G401.6 (cell line): ENCODE data around the gene ATP5IF1.

Experiments
- FAIRE-seq: peaks from 2 replicates; lab custom pipeline; 2012; peaks lifted over from hg19 to GRCh38; lab: Jason Lieb, UNC

ATP5IF1 gene

DNA sequence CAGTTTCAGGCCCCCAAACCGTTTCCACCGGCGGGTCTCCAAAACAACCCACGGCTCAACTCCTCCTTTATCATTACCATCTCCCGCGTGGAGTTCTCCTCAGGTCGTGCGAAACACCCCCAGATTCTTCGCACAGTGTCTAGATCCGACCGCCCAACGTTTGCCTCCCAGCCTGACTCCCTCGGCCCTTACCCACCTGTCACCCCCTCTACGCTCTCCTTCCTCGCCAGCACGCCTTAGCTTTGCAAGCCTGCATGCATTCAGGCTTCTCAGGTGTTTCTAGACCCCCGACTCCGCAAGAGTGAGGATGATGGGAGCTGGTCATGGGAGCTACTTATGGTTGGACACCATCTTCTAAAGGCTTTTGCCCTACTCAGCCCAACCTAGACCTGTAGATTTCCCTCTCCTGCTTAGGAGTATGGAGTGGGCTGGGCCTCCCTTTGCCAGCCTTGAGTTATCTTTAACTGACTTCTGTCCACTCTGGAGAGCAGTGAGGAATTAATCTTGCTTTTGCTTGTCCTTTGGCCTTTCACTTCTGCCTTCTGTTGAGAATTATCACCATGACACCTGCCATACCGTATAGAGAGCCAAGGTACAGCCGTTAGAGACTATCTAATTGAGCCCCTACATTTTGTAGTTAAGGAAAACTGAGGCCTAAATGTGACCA is 865 bp downstream of the ATP5IF1 start:
- FAIRE-seq: no peak

DNA sequence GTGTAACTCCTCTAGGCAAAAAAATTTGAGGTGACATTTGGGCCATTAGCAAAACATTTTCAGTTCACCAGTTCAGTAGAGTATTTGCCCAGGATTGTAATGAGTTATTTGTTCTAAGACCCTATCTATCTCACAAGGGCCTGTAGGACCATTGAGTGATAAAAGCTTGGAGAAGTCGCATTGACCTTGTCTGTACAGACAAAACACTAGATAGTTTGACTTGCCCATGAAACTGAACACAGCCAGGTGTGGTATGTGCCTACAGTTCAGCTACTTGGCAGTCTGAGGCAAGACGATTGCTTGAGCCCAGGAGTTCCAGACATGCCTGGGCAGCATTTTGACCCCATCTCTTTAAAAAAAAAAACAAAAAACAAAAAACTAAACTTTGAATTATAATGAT is 3.1 kb downstream of the ATP5IF1 start:
- no peak for FAIRE-seq

DNA sequence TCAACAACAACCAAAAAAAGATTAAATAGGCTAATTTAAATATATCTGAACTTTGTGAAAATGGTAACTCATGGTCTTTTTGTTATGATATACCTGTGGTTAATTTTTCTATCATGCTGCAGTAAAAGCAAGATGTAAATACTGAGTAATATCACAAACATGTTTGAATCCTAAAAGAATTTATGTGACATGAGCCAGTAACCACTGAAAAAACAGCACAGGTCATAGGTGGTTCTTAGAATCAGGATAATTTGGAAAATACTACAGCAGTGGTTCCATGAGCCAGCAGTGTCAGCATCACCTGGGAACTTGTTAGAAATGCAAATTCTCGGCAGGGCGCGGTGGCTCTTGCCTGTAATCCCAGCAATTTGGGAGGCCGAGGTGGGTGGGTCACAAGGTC is 4.1 kb downstream of the ATP5IF1 start:
- FAIRE-seq: no peak

DNA sequence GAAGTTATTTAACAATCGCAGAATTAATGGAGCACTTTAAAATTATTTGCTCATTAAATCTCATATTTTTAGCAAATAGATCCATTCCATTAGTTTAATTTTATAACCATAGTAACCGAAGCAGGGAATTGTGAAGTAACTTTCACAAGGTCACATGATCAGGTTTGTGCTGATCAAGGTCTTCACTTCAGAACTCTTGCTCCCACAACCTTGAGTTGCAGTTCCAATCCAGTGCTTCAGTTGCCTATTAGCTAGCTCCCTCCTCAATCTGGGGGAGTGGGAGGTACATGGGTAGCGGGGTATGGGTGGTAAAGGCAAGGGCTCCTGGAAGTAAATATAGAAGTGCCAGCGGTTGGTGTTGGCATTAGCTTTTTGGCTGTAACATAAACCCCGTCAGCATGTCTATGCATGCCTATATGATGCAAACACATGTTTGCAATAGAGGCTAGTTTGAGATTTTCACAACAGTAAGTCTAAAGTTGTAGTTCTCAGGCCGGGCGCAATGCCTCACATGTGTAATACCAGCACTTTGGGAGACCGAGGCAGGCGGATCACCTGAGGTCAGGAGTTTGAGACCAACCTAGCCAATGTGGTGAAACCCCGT is 5.8 kb downstream of the ATP5IF1 start:
- no peak for FAIRE-seq

DNA sequence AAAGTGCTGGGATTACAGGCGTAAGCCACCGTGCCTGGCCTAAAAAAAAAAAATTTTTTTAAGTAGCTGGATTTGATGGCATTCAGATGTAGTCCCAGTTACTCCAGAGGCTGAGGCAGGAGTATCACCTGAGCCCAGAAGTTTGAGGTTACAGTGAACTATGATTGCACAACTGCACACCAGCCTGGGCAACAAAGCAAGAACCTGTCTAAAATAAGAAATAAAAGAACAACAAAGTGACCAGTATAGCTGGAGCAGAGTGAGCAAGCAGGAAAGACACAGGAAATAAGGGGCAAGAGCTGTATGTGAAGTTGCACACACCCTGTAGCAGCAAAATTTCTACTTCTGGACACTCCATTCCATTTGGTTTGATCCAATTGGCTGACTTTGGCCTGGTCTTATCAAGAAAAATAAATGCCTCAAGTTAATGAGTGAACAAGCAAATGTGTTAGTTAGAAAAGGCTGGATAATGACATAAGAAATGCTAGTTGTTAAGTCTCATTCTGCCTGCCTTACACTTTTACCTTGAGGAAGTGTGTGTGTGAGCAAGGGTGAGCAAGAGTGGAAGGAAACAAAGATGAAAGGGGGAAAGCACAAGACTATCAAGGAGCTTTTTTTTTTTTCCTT is 7.9 kb downstream of the ATP5IF1 start:
- no peak for FAIRE-seq

DNA sequence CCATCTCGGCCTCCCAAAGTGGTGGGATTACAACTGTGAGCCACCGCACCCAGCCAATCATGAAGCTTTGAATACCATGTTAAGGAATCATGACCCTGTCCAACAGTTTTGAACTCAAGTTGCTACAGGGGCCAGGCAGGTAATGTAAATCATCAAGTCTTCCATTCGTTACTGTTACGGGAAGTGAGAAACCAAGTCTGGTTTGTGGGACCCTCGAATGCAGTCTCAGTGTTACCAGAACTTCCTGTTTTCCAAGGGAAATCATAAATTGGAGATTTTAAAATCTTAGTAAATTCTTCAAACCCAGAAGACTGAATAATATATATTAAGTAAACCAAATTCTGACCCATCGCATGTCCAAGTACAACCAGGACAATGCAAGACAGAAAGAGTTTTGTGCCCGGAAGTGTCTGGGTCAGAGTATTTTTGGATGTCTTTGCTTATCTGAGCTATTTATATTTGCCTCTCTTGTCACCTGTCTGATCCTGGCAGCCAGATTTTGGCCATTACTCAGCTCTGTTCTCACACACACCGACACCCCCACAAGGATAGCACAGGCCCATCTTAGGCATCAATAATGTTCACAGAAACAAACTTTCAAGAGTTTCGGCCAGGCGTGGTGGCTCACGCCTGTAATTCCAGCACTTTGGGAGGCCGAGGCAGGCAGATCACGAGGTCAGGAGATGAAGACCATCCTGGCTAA is 8.8 kb downstream of the ATP5IF1 start:
- FAIRE-seq: no peak

DNA sequence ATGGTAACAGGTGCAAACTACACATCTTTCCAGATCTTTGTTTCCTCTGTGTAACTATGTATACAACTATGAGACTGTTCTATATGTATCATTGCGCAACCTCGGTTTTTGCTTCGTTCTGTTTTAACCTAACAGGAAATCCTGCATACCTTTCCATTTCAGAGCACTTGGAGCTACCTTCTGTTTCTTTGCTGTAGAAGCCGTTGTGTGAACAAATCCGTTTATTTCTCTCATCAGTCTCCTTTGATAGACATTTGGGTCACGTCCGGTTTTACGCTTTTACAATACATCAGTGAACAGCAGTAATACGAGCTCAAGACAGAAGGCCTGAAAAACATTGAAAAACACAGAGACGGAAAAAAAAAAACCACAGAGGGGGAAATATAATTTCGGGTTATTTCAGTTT is 10.5 kb downstream of the ATP5IF1 start:
- FAIRE-seq: no peak

DNA sequence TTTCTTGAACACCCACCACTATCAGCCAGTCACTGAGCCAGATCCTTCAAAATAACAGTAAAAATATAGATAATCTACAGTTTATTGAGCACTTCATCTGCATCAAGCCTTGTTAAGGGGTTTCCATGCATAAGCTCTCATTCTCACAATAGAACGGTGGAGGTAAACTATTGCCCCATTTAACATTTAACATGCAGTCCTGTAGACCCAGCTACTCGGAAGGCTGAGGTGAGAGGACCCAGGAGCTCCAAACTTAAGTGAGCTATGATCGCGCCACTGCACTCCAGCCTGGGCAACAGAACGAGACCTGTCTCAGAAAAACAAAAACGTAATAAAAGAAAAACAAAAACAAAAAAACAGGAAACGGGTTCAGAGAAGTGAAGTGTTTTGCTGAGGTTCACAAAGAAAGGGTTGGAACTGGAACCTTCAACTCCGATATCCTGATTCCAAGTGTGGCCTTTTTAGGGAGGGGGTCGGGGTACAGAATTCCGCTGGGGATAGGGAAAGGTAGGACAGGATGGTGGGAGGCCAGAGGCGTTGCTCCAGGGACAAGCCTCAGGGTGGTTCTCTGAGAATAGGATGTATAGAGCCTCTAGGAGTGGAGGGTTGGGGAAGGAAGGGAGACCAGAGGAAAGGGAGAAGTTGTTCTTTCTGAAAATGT is 11.8 kb downstream of the ATP5IF1 start:
- FAIRE-seq: no peak

DNA sequence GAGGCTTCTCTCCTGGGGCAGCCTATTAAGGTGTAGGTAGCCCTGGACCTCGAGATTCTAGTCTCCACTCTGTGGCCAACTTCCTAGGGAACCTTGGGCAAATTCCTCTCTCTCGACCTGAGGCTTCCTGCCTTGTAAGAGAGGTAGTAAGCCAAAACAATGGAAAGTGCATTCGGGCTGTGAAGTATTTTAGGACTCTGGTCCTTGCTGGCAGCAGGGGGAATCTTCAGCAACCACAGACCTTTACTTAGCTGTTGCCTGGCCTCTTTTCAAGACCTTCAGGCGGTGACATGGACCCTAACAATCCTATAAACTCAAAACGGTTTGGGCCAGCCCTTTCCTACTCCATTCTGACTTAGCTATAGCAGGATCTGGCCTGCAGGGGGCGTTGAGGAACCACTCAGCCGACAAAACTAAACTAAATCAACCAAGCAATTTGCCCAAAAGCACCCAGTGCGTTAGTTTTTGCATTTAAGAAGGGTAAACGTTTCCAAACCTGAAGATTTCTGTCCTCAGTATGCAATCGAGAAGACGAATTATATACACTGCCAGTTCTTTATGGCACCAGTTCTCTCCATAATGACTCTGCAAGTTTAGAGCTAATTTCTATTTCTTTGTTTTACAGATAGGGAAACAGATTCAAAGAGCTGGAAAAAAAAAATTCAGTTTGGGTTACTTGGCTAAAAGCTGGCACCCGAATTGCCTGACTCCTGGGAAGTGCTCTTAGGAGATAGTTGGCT is 12.5 kb downstream of the ATP5IF1 start:
- FAIRE-seq: peak; percentile 90

DNA sequence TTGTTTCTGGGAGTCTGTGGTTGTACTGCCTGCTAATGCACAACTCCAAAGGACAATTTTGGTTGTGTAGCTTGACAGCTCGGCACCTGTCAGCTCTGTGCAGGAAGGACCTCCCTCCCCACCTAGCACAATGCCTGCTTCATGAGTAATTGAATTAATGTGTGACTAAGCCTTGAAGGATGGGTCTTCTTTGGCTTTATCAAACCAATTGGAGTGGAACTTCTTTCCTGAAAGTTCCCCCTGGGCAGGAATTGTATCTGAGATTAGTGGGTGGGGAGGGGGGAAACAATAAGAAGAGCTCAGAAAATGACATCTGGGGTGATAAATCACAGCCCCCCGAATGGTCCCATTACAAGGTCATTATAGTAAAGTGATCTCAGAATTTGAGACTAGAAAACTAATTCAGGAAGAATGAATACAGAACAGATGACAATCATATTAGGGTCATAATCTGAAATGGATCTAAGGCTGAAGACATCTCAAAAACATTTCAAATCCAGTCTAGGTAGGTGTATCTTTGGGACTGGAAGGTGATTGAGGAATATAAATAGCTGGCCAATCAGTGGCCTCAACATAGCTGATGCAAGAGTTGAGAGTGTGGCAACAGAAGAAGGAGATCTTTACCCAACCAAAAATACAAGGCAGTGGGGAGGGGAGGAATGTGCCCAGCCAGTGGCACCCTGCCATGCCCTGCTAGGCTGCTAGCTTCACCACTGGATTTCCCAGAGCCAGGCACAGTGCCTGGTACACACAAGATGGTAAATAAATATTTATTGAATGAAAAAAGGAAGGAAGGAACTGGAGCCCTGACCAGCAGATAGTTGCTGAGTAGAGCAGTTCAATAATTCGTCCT is 13.3 kb downstream of the ATP5IF1 start:
- FAIRE-seq: no peak

DNA sequence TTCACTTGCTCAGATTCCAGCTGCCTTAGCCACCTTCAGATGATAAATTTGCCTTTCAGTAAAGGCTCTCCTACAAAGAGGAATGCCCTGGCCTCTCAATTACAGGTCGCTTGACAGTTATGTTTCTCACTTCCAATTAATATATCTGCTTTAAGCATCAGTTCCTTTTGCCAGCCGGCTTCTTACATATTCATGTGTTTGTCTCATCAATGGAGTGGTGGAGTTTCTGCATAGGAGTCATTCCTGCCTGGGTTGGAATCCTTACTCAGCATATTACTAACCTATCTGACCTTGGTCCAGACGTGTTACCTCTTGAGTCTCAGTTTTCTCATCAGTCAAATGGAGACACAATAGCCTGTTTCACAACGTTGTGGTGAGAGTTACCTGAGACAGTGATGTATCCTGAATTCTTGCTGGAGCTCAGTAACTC is 14.0 kb downstream of the ATP5IF1 start:
- FAIRE-seq: no peak

DNA sequence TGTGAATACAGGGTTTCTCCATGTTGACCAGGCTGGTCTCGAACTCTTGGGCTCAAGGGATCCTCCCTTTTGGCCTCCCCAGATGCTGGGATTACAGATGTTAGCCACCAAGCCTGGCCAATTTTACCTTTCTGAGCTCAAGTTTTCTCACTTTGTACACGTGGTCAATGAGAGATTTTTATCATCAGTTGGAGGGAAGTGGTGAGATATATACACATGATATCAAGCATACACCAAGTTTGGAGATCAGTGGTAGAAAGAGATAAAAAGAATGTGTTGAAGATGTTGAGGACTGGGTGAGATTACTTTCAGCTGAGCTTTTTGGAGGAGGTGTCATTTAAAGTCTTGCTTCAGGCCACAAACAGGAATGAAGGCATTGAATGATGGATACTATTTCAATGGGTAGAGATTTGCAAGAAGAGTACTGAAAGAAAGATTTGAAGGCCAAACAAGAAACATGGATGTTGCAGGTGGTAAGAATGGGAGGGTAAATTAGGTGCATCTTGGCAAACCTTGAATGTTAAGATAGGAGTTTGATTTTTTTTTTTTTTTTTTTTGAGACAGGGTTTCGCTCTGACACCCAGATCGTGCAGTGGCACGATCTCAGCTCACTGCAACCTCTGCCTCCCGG is 20.4 kb downstream of the ATP5IF1 start:
- no peak for FAIRE-seq

DNA sequence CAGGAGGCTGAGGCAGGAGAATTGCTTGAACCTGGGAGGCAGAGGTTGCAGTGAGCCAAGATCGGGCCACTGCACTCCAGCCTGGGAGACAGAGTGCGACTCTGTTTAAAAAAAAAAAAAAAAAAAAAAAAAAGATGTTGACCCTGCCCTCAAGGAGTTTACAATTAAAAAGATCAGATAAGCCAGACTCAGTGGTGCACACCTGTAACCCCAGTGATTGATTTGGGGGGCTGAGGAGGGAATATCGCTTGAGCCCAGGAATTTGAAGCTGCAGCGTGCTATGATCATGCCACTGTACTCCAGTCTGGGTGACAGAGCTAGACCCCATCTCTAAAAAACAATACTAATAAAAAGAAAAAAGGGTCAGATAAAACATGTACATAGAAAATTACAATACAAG is 21.8 kb downstream of the ATP5IF1 start:
- no peak for FAIRE-seq

DNA sequence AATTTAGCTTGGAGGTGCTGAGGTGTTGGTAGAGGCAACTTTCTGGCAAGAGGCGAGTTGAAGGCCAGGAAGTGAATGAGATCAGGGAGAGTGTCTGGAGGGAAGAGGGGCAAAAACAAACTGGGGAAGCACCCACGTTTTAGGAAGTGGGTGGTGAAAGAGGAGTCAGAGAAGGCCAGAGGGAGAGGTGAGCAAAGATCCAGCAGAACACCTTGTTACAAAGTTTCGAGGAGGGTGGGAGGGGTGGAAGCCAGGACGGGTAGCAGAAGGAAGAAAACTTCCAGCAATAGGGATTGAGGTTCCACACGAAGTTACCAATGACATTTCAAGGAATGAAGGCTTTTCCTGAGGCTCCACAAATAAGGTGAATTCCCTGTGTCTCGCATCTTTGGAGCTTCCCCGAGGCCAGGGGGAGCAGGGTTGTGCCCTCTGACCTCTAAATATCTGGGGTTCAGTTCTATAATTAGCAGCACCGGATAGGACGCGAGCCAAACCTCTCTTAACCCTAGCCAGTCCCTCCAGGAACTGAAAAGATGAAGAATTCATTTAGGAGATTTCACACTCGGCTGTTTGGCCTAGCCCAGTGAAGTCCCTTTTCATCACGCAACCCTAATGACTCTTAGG is 22.8 kb downstream of the ATP5IF1 start:
- FAIRE-seq: no peak

DNA sequence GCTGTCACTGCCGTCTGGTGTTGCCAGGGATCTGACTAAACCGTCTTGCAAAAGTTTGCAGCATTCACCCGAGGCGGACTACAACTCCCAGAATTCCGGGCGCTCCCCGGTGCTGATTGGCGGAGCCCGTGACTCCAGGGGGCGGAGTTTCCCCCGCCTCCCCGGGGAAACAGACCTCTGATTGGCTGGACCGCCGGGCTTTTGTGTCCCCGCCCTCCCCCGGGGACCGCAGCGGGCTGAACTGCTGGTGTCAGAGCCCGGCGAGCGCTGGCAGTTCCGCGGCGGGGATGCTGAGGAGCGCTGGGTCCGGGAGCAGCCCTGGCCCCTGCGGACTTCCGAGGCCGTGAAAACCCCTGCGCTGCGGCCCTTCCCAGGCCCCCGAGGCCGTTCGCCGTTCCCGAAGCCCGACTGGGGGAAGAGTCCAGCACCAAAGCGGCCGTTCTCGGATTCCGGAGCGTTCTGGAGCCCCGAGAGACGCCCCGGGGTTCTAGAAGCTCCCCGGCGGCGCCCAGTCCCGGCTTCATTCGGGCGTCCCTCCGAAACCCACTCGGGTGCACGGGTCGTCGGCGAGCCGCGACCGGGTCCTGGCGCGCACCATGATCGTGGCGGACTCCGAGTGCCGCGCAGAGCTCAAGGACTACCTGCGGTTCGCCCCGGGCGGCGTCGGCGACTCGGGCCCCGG is 23.5 kb downstream of the ATP5IF1 start, which contains the start of gene SESN2:
SESN2 (plus strand) TSS at position 267 of the 682 bp plus-strand sequence; CDS start at position 597, 330 bp downstream.
- FAIRE-seq: peak; percentile 98

DNA sequence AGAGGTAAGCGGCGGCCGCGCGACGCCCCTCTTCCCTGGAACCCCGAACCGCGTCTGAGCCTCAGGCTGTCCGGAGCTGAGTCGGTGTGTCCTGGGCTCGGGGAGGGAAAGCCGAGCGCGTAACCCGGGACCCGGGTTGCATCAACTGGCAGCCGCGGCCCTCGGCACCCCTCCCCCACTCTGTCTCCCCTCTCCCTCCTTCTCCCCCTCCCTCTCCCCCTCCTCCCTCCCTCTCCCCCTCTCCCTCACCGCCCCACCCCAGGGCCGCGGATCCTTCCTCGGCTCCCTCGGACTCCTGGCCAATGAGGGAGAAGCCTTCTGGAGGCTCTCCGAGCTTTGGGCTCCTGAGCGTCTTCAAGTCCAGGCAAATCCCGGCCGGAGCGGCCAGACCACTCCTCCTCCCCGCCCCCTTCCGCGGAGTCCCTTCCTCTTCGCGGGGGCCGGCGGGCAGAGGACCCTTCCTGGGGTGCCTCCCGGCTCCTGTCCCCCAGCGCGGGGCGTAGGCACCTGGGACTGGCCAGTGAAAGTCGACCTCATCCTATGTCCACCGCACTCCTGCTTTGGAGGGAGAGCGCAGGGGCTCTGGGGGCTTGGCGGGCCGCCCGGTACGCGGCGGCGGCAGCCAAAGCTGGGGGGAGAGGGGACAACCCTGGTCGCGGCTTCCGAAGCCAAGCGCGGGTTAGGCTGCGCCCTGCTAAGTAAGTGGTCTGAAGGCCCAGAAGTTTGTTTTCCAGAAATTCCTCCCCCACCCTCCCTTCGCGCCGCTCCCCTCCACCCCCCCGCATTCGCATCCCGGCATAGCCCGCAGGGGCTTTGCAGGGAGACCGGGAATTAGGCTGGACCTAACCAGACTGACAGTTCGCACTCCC is 24.2 kb downstream of the ATP5IF1 start:
- no peak for FAIRE-seq

DNA sequence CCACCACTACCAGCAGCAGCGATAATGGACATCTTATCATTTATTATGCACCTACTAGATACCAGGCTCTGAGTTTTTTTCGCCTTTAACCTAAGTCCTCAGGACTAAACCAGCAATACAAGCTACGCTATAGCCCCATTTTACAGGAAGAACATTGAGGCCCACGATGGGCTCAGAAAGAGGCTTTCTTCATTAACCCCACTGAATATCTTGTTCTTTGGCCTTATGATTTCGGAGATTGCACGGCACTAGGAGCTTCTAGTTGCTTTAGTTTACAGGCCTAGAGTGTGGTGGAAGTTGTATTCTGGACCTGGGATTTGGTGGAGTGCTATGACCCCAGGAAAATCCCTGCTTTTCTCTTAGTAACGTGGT is 24.9 kb downstream of the ATP5IF1 start:
- no peak for FAIRE-seq

DNA sequence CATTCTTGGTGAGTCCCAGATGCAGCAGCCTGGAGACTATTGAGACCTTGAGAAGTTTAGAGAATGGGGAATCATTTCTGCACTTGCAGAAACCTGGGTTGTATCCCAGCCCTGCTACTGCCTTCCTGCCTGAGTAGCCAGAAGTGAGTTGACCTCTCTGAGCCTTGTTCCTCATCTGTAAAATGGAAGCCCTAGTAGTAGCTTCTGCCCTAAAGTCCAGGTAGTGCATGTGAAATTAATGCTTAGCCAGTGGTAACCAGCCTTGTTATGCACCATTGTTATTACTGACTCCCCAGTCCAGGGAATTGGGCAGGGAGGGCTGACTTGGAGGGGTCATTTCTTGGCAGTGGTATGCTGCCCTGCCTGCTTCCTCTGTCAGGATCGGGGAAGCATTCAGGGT is 29.0 kb downstream of the ATP5IF1 start:
- FAIRE-seq: no peak
